SK-N-SH (cell line): ENCODE data around the gene INKA1. TPM values are rescaled to one million over a fixed set of nuclear protein-coding genes. Genes with fewer than 3 reads are reported as not detected.
A peak's percentile ranks its signal among the peaks of the same experiment; 100 is the strongest.

ENCODE experiments used
- CTCF ChIA-PET: fragments of 300-600, 350-600 bp; formaldehyde crosslinking; extraction: SDS; loops from one replicate; lab custom pipeline; 2021; lab: Yijun Ruan, JAX
- POLR2A ChIA-PET: fragments of 350-600 bp; sonication (Branson Sonifier 250); formaldehyde crosslinking; extraction: SDS; loops from one replicate; lab custom pipeline; 2020; ENCODE audit warnings: antibody characterized with exemption, inconsistent platforms; lab: Yijun Ruan, JAX
- DNase-seq: peaks from one replicate; pipeline ENCODE4 v3.0.0; 2012
- H2AFZ ChIP-seq: fragments of 200-600 bp; sonication (generic); 2 replicates; pipeline ENCODE4 v1.8.1; 2016; ENCODE audit warnings: antibody characterized with exemption, mild to moderate bottlenecking, low read depth
- H3F3A ChIP-seq: fragments of 200-600 bp; sonication (generic); replicated peaks from 2 replicates; pipeline ENCODE3; 2016; ENCODE audit warnings: antibody characterized with exemption, mild to moderate bottlenecking; ENCODE audit not compliant: insufficient read depth
- H3K27ac ChIP-seq, 2 experiments: fragments of 200-500 bp in 1 of 2; fragments of 200-600 bp in 1 of 2; sonication (Bioruptor generic) in 1 of 2; sonication (generic), shearing (Covaris generic) in 1 of 2; 2 replicates each; pipeline versions ENCODE4 v1.5.1 to v1.6.1; 2014 to 2016; ENCODE audit warnings: low read depth in 2 of 2, inconsistent platforms in 1 of 2, low read length in 1 of 2, mild to moderate bottlenecking in 1 of 2, mixed read lengths in 1 of 2
- H3K27me3 ChIP-seq: fragments of 200-600 bp; sonication (generic), shearing (Covaris generic); 2 replicates; pipeline ENCODE4 v1.6.1; 2016; ENCODE audit warnings: mixed run types; ENCODE audit not compliant: insufficient read depth
- H3K36me3 ChIP-seq, 2 experiments: fragments of 200-500 bp in 1 of 2; fragments of 200-600 bp in 1 of 2; sonication (Bioruptor generic) in 1 of 2; sonication (generic) in 1 of 2; replicated peaks in 1 of 2; 2 replicates each; pipeline versions ENCODE3 to v1.5.1; 2014 to 2016; ENCODE audit warnings: low read length in 1 of 2, mild to moderate bottlenecking in 1 of 2; ENCODE audit not compliant: insufficient read depth in 2 of 2, control insufficient read depth in 1 of 2
- H3K4me1 ChIP-seq, 2 experiments: fragments of 200-500 bp in 1 of 2; fragments of 200-600 bp in 1 of 2; sonication (Bioruptor generic) in 1 of 2; sonication (generic), shearing (Covaris generic) in 1 of 2; 2 replicates each; pipeline versions ENCODE4 v1.5.1 to v1.6.1; 2014 to 2016; ENCODE audit warnings: low read depth in 1 of 2, low read length in 1 of 2, mixed run types in 1 of 2; ENCODE audit not compliant: insufficient read depth in 2 of 2, control insufficient read depth in 1 of 2
- H3K4me2 ChIP-seq: fragments of 200-600 bp; sonication (generic), shearing (Covaris generic); 2 replicates; pipeline ENCODE4 v1.6.1; 2017; ENCODE audit warnings: mixed run types
- H3K4me3 ChIP-seq, 2 experiments: fragments of 200-500 bp in 1 of 2; fragments of 200-600 bp in 1 of 2; sonication (Bioruptor generic) in 1 of 2; sonication (generic), shearing (Covaris generic) in 1 of 2; 2 replicates each; pipeline versions ENCODE4 v1.5.1 to v1.8.1; 2014 to 2016; ENCODE audit warnings: low read depth in 2 of 2, inconsistent platforms in 1 of 2, low read length in 1 of 2, mild to moderate bottlenecking in 1 of 2, mixed read lengths in 1 of 2, moderate library complexity in 1 of 2
- H3K79me2 ChIP-seq: fragments of 200-600 bp; sonication (generic); 2 replicates; pipeline ENCODE4 v1.8.1; 2017; ENCODE audit warnings: mild to moderate bottlenecking; ENCODE audit not compliant: insufficient read depth
- H3K9ac ChIP-seq: fragments of 200-600 bp; sonication (generic); 2 replicates; pipeline ENCODE4 v1.6.1; 2017; ENCODE audit warnings: mixed run types
- H3K9me2 ChIP-seq: fragments of 200-600 bp; sonication (generic); 2 replicates; pipeline ENCODE4 v1.6.1; 2017; ENCODE audit warnings: mixed run types
- H3K9me3 ChIP-seq: fragments of 200-600 bp; sonication (generic); 2 replicates; pipeline ENCODE4 v1.6.1; 2017; ENCODE audit warnings: mixed run types, mild to moderate bottlenecking, moderate library complexity
- H4K20me1 ChIP-seq: fragments of 200-600 bp; sonication (generic); 2 replicates; pipeline ENCODE4 v1.6.1; 2017; ENCODE audit warnings: mild to moderate bottlenecking, mixed run types; ENCODE audit not compliant: insufficient read depth
- FOSL2 ChIP-seq: IDR thresholded peaks from 2 replicates; pipeline ENCODE4 v1.4.0; 2012; ENCODE audit warnings: low read depth, mild to moderate bottlenecking, moderate library complexity, borderline replicate concordance
- MXI1 ChIP-seq: IDR thresholded peaks from 2 replicates; pipeline ENCODE4 v1.6.1; 2012; ENCODE audit warnings: mild to moderate bottlenecking, low read depth, low read length, improper control_type of control experiment
- RXRA ChIP-seq: IDR thresholded peaks from 2 replicates; pipeline ENCODE4 v1.4.0; 2012; ENCODE audit warnings: low read depth, mild to moderate bottlenecking, borderline replicate concordance
- SIN3A ChIP-seq: IDR thresholded peaks from 2 replicates; pipeline ENCODE4 v1.6.1; 2012; ENCODE audit warnings: low read depth, mild to moderate bottlenecking, low read length, moderate library complexity, borderline replicate concordance
- TCF12 ChIP-seq: IDR thresholded peaks from 2 replicates; pipeline ENCODE4 v1.4.0; 2012
- WGBS: methylation state at CpG from one replicate; pipeline ENCODE4 v1.1.6; 2017; ENCODE audit warnings: low lambda C conversion rate; 5-methylcytosine and 5-hydroxymethylcytosine counted together
- polyA plus RNA-seq, 3 experiments: library from polyadenylated mRNA; depleted of rRNA; stranded (reverse); fragments of >200 nt; gene quantifications; 2 replicates each; pipeline ENCODE4 v1.2.3, GENCODE V29; 2012
- TF ChIP-seq, protein P1 (sequence below): IDR thresholded peaks from 2 replicates; pipeline ENCODE4 v1.4.0; 2012; ENCODE audit warnings: low read depth, borderline replicate concordance
- TF ChIP-seq, protein P2 (sequence below): IDR thresholded peaks from 2 replicates; pipeline ENCODE4; 2012

The INKA1 gene
- polyA plus RNA-seq, 1 of the 3 experiments (the other 2 are of a cell fraction): 3.4 TPM

DNA sequence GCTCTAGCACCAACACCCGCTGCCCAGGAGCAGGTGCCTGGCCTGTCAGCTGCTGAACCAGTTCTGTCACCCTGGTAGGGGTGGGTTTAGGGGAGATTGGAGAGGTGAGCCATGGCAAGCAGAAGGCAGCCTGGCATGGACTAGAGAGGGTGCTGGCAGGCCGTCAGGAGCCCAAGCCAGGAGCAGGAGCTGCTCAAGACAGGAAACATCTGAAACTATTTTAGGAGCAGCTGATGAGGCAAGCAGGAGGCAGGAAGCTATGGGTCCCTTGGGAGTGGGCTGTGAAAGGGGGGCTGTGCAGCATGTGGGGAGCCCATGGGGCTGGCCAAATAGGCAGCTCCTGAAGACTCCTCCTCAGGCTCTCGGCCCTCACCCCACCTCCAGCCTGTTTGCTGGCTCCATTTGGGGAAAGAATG is 2.3 kb downstream of the INKA1 start:
- H3F3A ChIP-seq: no peaks in the 10 kb centered on the region
- H3K4me3 ChIP-seq: no peak overlapping the region
- no peaks in the 10 kb centered on the region for H3K36me3 ChIP-seq
- H4K20me1 ChIP-seq: no peaks in the 10 kb centered on the region
- 66% methylated on average over 3 of the region's 3 CpGs for whole genome bisulfite sequencing
- H3K9ac ChIP-seq: no peak overlapping the region
- peak; percentile 55 for DNase-seq
- no peaks in the 10 kb centered on the region for H3K9me3 ChIP-seq
- H3K27ac ChIP-seq: peak overlapping the region in 1 of 2 experiments; percentile 98; a peak in 2 of 4 replicates
- H3K9me2 ChIP-seq: no peaks in the 10 kb centered on the region
- CTCF ChIA-PET: interaction anchor here (1.0 to 17.6 kb wide), 5 partner anchors 13 to 102 kb away, joined by 3 to 386 read pairs (median 3); no protein-coding TSS in a partner anchor
- no peaks in the 10 kb centered on the region for H3K27me3 ChIP-seq
- peaks cover 16 to 64% of the 10 kb centered on the region in 2 experiments for H3K4me1 ChIP-seq
- TF ChIP-seq, protein P1, sequence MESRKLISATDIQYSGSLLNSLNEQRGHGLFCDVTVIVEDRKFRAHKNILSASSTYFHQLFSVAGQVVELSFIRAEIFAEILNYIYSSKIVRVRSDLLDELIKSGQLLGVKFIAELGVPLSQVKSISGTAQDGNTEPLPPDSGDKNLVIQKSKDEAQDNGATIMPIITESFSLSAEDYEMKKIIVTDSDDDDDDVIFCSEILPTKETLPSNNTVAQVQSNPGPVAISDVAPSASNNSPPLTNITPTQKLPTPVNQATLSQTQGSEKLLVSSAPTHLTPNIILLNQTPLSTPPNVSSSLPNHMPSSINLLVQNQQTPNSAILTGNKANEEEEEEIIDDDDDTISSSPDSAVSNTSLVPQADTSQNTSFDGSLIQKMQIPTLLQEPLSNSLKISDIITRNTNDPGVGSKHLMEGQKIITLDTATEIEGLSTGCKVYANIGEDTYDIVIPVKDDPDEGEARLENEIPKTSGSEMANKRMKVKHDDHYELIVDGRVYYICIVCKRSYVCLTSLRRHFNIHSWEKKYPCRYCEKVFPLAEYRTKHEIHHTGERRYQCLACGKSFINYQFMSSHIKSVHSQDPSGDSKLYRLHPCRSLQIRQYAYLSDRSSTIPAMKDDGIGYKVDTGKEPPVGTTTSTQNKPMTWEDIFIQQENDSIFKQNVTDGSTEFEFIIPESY: no peak
- peak; percentile 72 for TF ChIP-seq TCF12
- TF ChIP-seq MXI1: 0 out of 2 replicates have a peak, but pooled peaks have one; percentile 17
- H3K79me2 ChIP-seq: no peaks in the 10 kb centered on the region
- POLR2A ChIA-PET: interaction anchor here (0.6 to 5.0 kb wide), 5 partner anchors 19 to 135 kb away, joined by 3 to 37 read pairs (median 4); partner anchors contain the start of gene RBM6
- no peak overlapping the region for H2AFZ ChIP-seq
- H3K4me2 ChIP-seq: peak overlapping the region; percentile 95; the same call in 1 of the 2 replicates

DNA sequence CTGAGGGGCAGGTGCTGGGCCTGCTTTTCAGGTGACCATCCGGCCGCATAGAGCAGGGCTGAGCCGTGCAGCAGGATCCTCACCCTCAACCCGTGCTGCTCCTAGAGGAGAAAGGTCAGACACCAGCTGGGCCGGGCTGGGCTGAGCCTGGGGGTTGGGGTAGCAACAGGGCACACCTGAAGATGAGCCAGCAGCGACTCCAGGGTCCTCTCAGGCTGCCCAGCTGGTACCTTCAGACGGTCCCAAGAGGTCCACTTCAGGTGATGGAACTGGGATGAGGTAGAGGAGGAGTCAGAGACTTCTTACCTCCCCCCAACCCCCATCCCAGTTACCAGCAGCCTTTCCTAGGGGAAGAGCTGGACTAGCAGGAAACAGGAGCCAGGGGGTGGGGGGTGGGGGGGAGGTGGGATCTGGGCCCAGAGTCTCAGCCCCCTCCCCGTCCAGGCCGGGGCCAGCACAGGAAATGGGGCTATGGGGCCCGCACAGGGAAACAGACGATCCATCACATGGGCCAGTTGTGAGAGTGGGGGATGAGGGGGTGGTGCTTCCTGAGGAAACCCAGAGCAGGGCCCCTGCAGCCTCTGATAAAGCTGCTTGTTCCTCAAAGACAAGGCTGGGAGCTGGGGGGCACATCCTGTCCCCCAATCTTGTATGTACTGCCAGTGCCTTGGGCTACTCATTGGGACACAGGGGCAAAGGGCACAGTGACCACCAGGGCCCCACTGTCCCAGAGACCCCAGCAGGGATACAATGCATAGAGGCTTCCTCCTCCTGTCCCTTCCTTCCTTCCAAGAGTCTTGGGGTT is 3.0 kb downstream of the INKA1 start:
- POLR2A ChIA-PET: interaction anchor here (1.2 to 5.0 kb wide), 3 partner anchors 15 to 134 kb away, joined by 6 to 37 read pairs (median 6); partner anchors contain the start of gene RBM6
- Histone ChIP-seq H3K9ac (no peak overlapping the region), H3F3A (no peaks in the 10 kb centered on the region), H3K4me1 (peaks cover 16 to 64% of the 10 kb centered on the region in 2 experiments), H3K79me2 (no peaks in the 10 kb centered on the region), H3K27ac (peak overlapping the region in 1 of 2 experiments; percentile 98; a peak in 2 of 4 replicates), H3K4me2 (peak overlapping the region; percentile 50; the same call in 1 of the 2 replicates), H3K27me3 (no peaks in the 10 kb centered on the region), H3K9me3 (no peaks in the 10 kb centered on the region), H3K9me2 (no peaks in the 10 kb centered on the region), H2AFZ (no peak overlapping the region), H3K4me3 (no peak overlapping the region), H3K36me3 (no peaks in the 10 kb centered on the region), H4K20me1 (no peaks in the 10 kb centered on the region)
- TF ChIP-seq SIN3A (no peak), FOSL2 (no peak), RXRA (no peak)
- TF ChIP-seq, protein P2, sequence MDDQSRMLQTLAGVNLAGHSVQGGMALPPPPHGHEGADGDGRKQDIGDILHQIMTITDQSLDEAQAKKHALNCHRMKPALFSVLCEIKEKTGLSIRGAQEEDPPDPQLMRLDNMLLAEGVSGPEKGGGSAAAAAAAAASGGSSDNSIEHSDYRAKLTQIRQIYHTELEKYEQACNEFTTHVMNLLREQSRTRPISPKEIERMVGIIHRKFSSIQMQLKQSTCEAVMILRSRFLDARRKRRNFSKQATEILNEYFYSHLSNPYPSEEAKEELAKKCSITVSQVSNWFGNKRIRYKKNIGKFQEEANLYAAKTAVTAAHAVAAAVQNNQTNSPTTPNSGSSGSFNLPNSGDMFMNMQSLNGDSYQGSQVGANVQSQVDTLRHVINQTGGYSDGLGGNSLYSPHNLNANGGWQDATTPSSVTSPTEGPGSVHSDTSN: no peak
- WGBS: 50% methylated on average over 1 of the region's 11 CpGs
- CTCF ChIA-PET: interaction anchor here (0.9 to 17.6 kb wide), 6 partner anchors 12 to 102 kb away, joined by 3 to 386 read pairs (median 4); no protein-coding TSS in a partner anchor
- DNase-seq: peak; percentile 67
